ENCODE data around the gene PTPRN2. TPM values are rescaled to one million over a fixed set of nuclear protein-coding genes. Genes with fewer than 3 reads are reported as not detected.

PTPRN2 gene
- total and polyA plus RNA-seq, 9 of the 15 experiments (the other 6 are each of a cell fraction or from before 2014, with no cell fraction given) = not detected

GRCh38 chr7:158424011-158424410 is 163.6 kb downstream of the PTPRN2 start:
- DNase-seq (ENCODE audit: extremely low read depth in 1 of 4, low spot score in 3 of 4) (no peak), FAIRE-seq (no peak), ATAC-seq (no peak)
- H3K9me3 ChIP-seq (replicated peaks; ENCODE audit: control insufficient read depth, insufficient read depth, low read depth, low read length) = no peaks in the 10 kb centered on the region
- H3K4me1 ChIP-seq (replicated peaks in 1 of 2; ENCODE audit: control insufficient read depth in 2 of 2, insufficient read depth in 2 of 2, low read length in 2 of 2) = peaks cover 6 to 8% of the 10 kb centered on the region in 2 experiments; a peak in 4 of 5 replicates
- no peak overlapping the region for H2AFZ ChIP-seq (ENCODE audit: low read depth, low read length)
- 1% methylated on average over 23 of the region's 23 CpGs for WGBS (ENCODE audit: insufficient coverage, low coverage, missing lambda C conversion rate)
- POLR2A ChIA-PET = no interaction called here
- H3K4me2 ChIP-seq (ENCODE audit: insufficient read depth, low read length) = no peak overlapping the region
- CTCF ChIA-PET (ENCODE audit: low intra/inter-chr PET ratio) = no interaction called here
- no peak overlapping the region for H3K9ac ChIP-seq (ENCODE audit: insufficient read depth in 1 of 2, low read depth in 2 of 2, low read length in 2 of 2)
- peaks cover 19% of the 10 kb centered on the region for H4K20me1 ChIP-seq (replicated peaks; ENCODE audit: control insufficient read depth, insufficient read depth, low read length)
- in situ Hi-C loops (cut with MboI) (no loop called here), intact Hi-C loops (cut with micrococcal nuclease) (no loop called here)
- H3K36me3 ChIP-seq (ENCODE audit: control insufficient read depth, insufficient read depth, low read length) = no peaks in the 10 kb centered on the region
- no TSS peak for BruUV-seq (replicated peaks)
- H3K4me3 ChIP-seq = no peak overlapping the region
- TF ChIP-seq ZNF324 (CRISPR knock-in tag; IDR thresholded peaks at IDR 0.05) (no peak), PBX2 (CRISPR knock-in tag; IDR thresholded peaks at IDR 0.05; ENCODE audit: low read depth) (no peak), PBX2 (tag; conservative IDR thresholded peaks at IDR 0.05; ENCODE audit: low read depth) (no peak), THRAP3 (IDR thresholded peaks at IDR 0.05; ENCODE audit: borderline replicate concordance) (no peak), ZNF311 (CRISPR knock-in tag; IDR thresholded peaks at IDR 0.05) (no peak)
- no peaks in the 10 kb centered on the region for H3K9me1 ChIP-seq (ENCODE audit: control insufficient read depth, insufficient read depth, low read length)
- no peak overlapping the region for H3K27ac ChIP-seq (ENCODE audit: extremely low read depth, low read depth, low read length)
- peaks cover 44 to 66% of the 10 kb centered on the region in 2 experiments for H3K27me3 ChIP-seq (ENCODE audit: control insufficient read depth in 2 of 2, insufficient read depth in 2 of 2, low read length in 2 of 2)
- no peaks in the 10 kb centered on the region for H3K79me2 ChIP-seq (ENCODE audit: control insufficient read depth, insufficient read depth, low read length)
